PC-9 (cell line): ENCODE data around the gene CXXC5.

Experiments used
- EZH2 ChIP-seq: fragments of 200-600 bp; sonication (generic); IDR thresholded peaks from 2 replicates; pipeline ENCODE4 v1.8.0; 2017; ENCODE audit warnings: antibody characterized with exemption, low read depth
- TF ChIP-seq, protein P1 (sequence below): fragments of 200-600 bp; sonication (generic); conservative IDR thresholded peaks from 2 replicates; pipeline ENCODE4 v1.6.1; 2017; ENCODE audit warnings: mixed run types, antibody characterized with exemption, mild to moderate bottlenecking, moderate library complexity

DNA sequence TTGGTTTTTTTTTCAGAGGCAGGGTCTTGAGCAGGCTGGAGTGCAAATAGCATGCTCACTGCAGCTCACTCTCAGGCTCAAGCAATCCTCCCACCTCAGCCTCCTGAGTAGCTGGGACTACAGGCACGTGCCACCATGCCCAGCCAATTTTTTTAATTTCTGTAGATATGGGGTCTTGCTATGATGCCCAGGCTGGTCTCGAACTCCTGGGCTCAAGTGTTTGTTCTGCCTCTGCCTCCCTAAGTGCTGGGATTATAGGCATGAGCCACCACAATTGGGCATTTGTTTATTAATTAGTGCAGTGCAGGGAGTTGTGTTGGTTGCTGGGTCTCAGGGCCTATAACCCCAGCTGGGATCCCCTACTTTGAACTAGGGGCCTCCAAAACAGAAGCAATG is 47.0 kb downstream of the CXXC5 start:
- TF ChIP-seq, protein P1, sequence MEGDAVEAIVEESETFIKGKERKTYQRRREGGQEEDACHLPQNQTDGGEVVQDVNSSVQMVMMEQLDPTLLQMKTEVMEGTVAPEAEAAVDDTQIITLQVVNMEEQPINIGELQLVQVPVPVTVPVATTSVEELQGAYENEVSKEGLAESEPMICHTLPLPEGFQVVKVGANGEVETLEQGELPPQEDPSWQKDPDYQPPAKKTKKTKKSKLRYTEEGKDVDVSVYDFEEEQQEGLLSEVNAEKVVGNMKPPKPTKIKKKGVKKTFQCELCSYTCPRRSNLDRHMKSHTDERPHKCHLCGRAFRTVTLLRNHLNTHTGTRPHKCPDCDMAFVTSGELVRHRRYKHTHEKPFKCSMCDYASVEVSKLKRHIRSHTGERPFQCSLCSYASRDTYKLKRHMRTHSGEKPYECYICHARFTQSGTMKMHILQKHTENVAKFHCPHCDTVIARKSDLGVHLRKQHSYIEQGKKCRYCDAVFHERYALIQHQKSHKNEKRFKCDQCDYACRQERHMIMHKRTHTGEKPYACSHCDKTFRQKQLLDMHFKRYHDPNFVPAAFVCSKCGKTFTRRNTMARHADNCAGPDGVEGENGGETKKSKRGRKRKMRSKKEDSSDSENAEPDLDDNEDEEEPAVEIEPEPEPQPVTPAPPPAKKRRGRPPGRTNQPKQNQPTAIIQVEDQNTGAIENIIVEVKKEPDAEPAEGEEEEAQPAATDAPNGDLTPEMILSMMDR: no peak
- TF ChIP-seq EZH2: no peak
